MCF 10A (cell line): ENCODE measurements around the gene TEAD3. TPM values are rescaled to one million over a fixed set of nuclear protein-coding genes. Genes with fewer than 3 reads are reported as not detected.

Experiments used
- BruUV-seq: library from RNA; stranded (reverse); fragments of 400-500 nt; replicated peaks from 2 replicates; lab custom pipeline; 2021; lab: Mats Ljungman, UMichigan
- CTCF ChIA-PET: fragments of 300-600 bp; sonication (Branson Sonifier 250); formaldehyde crosslinking; extraction: SDS; loops from one replicate; lab custom pipeline; 2021; ENCODE audit warnings: antibody characterized with exemption, inconsistent platforms; lab: Yijun Ruan, JAX
- POLR2A ChIA-PET: fragments of 300-600, 350-650 bp; sonication (Branson Sonifier 250); formaldehyde crosslinking; extraction: SDS; loops from one replicate; lab custom pipeline; 2020; ENCODE audit warnings: antibody characterized with exemption, inconsistent platforms; lab: Yijun Ruan, JAX
- DNase-seq: peaks from one replicate; pipeline ENCODE4 v3.0.0-alpha.2; 2018; ENCODE audit not compliant: unreplicated experiment
- H3K27ac Mint-ChIP-seq: one replicate; pipeline ENCODE4 v1.8.0; 2022; ENCODE audit warnings: mild to moderate bottlenecking, low read depth, mixed read lengths; ENCODE audit not compliant: unreplicated experiment
- H3K27me3 Mint-ChIP-seq: one replicate; pipeline ENCODE4 v1.8.0; 2022; ENCODE audit warnings: mixed read lengths; ENCODE audit not compliant: insufficient read depth, unreplicated experiment
- H3K36me3 Mint-ChIP-seq: one replicate; pipeline ENCODE4 v1.8.0; 2022; ENCODE audit warnings: mild to moderate bottlenecking, moderate library complexity, mixed read lengths; ENCODE audit not compliant: insufficient read depth, unreplicated experiment
- H3K4me1 Mint-ChIP-seq: one replicate; pipeline ENCODE4 v1.8.0; 2022; ENCODE audit warnings: mixed read lengths; ENCODE audit not compliant: insufficient read depth, unreplicated experiment
- H3K4me3 Mint-ChIP-seq: one replicate; pipeline ENCODE4 v1.8.0; 2022; ENCODE audit warnings: mild to moderate bottlenecking, moderate library complexity, mixed read lengths; ENCODE audit not compliant: unreplicated experiment
- H3K9me3 Mint-ChIP-seq: one replicate; pipeline ENCODE4 v1.8.0; 2022; ENCODE audit warnings: mixed read lengths; ENCODE audit not compliant: unreplicated experiment
- CTCF ChIP-seq: fragments of 200-600 bp; IDR thresholded peaks from one replicate; pipeline ENCODE4 v1.8.0; 2022; ENCODE audit warnings: antibody characterized with exemption, mild to moderate bottlenecking; ENCODE audit not compliant: unreplicated experiment
- intact Hi-C: fragments of 100-400 bp; cut with micrococcal nuclease; formaldehyde crosslinking; loops from 2 replicates; pipeline ENCODE4 v1.14.1; 2022
- microRNA-seq: library from miRNA; unstranded; fragments of <30 nt; microRNA quantifications from one replicate; pipeline ENCODE4 v1.2.0, GENCODE V29; 2022
- total RNA-seq: library from RNA; stranded (reverse); gene quantifications from 2 replicates; pipeline ENCODE4 v1.2.3, GENCODE V29; 2022

Gene TEAD3
- total RNA-seq, 1 experiment from 2014 or later: 11.1 TPM

- Mint-ChIP-seq H3K27ac (no peak overlapping the region), H3K9me3 (no peaks in the 10 kb centered on the region), H3K27me3 (no peaks in the 10 kb centered on the region), H3K4me1 (no peaks in the 10 kb centered on the region), H3K4me3 (no peak overlapping the region), H3K36me3 (peaks cover 20% of the 10 kb centered on the region)
- BruUV-seq: no TSS peak
- ChIA-PET CTCF (no interaction called here), POLR2A (no interaction called here)
- TF ChIP-seq CTCF: no peak
- DNase-seq: peak; percentile 56
- intact Hi-C loops: no loop called here
Observed at GRCh38 chr6:35425284-35425683, 71.6 kb downstream of the TEAD3 start.

Small RNA genes within 50 kb of the gene (microRNA-seq; reads per million reads assigned to microRNA genes)
- 1.6 reads per million, percentile 10 among the genes with 10 or more reads in this experiment for gene MIR7111

Other genes with a start within 250 kb of the TEAD3 start
- gene ZNF76, start 237.3 kb downstream of the TEAD3 start, total RNA-seq: 28.0 and 28.4 TPM in 2 replicates
- 17.8 and 23.1 TPM in 2 replicates for gene DEF6, start 199.3 kb downstream of the TEAD3 start, total RNA-seq
- gene PPARD, start 154.5 kb downstream of the TEAD3 start, total RNA-seq: 13.8 and 16.8 TPM in 2 replicates
- gene FANCE, start 44.7 kb downstream of the TEAD3 start, total RNA-seq: 12.3 and 13.3 TPM in 2 replicates
- 2,403 and 2,457 TPM in 2 replicates for gene RPL10A, start 28.7 kb downstream of the TEAD3 start, total RNA-seq
- not detected in 2 replicates for gene TULP1, start 15.8 kb upstream of the TEAD3 start, total RNA-seq
- 304 and 387 TPM in 2 replicates for gene FKBP5, start 191.8 kb upstream of the TEAD3 start, total RNA-seq
- 2.3 and 2.6 TPM in 2 replicates for gene ARMC12, start 240.0 kb upstream of the TEAD3 start, total RNA-seq